BJ (cell line): ENCODE results near the gene DAPK2. TPM values are rescaled to one million over a fixed set of nuclear protein-coding genes. Genes with fewer than 3 reads are reported as not detected.

ENCODE experiments used
- CTCF ChIA-PET: fragments of 350-600 bp; formaldehyde crosslinking; extraction: SDS; loops from one replicate; lab custom pipeline; 2021; ENCODE audit warnings: antibody characterized with exemption, inconsistent platforms; lab: Yijun Ruan, JAX
- POLR2A ChIA-PET: fragments of 300-600 bp; sonication (Branson Sonifier 250); formaldehyde crosslinking; extraction: SDS; loops from one replicate; lab custom pipeline; 2021; ENCODE audit warnings: antibody characterized with exemption; lab: Charles Lee
- DNase-seq: peaks from one replicate; pipeline ENCODE4 v3.0.0-alpha.2; 2011; ENCODE audit warnings: low read depth
- H3K27me3 ChIP-seq: 2 replicates; pipeline ENCODE4 v1.6.0; 2011; ENCODE audit warnings: low read length; ENCODE audit not compliant: control insufficient read depth, insufficient read depth
- H3K36me3 ChIP-seq: 2 replicates; pipeline ENCODE4 v1.5.1; 2011; ENCODE audit warnings: low read length; ENCODE audit not compliant: control insufficient read depth, insufficient read depth
- H3K4me3 ChIP-seq: 2 replicates; pipeline ENCODE4 v1.5.1; 2011; ENCODE audit warnings: low read depth, mild to moderate bottlenecking, control low read depth, low read length
- polyA plus RNA-seq: library from polyadenylated mRNA; depleted of rRNA; stranded (reverse); fragments of >200 nt; gene quantifications from 2 replicates; pipeline ENCODE4 v1.2.3, GENCODE V29; 2011
- TF ChIP-seq, protein P1 (sequence below): IDR thresholded peaks from 2 replicates; pipeline ENCODE4 v1.5.1; 2011; ENCODE audit warnings: low read depth, mild to moderate bottlenecking, control low read depth, inconsistent platforms, low read length, moderate library complexity; ENCODE audit not compliant: insufficient read depth

Gene DAPK2
- polyA plus RNA-seq, 1 experiment, result 12.4 TPM

DNA sequence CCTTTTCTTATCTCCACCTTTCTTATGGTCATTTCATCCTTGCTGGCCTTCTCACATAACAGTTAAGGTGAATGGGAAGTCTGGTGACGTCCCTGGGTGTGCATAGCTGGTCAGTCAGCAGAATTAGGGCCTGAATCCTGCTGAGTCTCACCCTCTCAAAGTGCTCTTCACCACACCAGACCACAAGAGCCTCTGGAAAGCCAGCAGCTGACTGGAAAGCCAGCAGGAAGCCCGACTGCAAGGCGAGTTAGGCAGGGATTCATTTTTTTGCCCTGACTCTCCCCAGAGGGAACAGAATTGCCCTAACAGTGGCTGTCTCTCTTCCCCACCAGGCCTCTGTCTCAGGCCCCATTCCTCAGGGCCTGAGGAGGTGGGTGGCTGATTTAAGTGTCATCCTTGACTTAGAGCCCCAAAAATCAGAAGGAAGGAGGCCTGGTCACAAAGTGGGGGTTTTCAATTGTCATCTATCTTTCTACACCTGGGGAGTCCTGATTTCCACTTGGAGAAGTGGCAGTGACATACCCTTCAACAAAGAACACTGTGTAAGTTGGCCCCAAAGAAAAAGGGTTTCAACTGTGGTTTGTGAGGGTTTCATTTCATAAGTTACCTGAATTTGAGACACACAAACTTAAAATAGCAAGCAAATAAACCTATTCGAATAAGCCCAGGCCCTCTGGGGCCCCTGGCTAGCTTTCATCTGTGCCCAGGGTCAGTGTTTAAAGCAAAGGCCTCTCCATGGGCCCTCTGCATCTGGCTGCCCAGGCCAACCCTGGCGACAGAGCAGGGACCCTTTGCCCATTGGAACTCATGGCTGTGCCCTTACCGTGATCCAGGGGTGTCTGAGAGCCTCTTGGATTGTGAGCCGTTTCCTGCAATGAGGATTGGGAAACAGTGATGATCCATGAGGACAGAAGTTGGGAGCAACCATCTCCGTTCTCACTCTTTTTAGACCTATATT lies 122.0 kb downstream of the DAPK2 start:
- no peak for DNase-seq
- TF ChIP-seq, protein P1, sequence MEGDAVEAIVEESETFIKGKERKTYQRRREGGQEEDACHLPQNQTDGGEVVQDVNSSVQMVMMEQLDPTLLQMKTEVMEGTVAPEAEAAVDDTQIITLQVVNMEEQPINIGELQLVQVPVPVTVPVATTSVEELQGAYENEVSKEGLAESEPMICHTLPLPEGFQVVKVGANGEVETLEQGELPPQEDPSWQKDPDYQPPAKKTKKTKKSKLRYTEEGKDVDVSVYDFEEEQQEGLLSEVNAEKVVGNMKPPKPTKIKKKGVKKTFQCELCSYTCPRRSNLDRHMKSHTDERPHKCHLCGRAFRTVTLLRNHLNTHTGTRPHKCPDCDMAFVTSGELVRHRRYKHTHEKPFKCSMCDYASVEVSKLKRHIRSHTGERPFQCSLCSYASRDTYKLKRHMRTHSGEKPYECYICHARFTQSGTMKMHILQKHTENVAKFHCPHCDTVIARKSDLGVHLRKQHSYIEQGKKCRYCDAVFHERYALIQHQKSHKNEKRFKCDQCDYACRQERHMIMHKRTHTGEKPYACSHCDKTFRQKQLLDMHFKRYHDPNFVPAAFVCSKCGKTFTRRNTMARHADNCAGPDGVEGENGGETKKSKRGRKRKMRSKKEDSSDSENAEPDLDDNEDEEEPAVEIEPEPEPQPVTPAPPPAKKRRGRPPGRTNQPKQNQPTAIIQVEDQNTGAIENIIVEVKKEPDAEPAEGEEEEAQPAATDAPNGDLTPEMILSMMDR, result no peak
- peaks cover 10% of the 10 kb centered on the region for H3K36me3 ChIP-seq
- POLR2A ChIA-PET, result no interaction called here
- CTCF ChIA-PET, result interaction anchor here (1.2 kb wide), 1 partner anchor 21 kb away, joined by 4 read pairs; no protein-coding TSS in a partner anchor
- no peaks in the 10 kb centered on the region for H3K27me3 ChIP-seq
- H3K4me3 ChIP-seq, result no peak overlapping the region

DNA sequence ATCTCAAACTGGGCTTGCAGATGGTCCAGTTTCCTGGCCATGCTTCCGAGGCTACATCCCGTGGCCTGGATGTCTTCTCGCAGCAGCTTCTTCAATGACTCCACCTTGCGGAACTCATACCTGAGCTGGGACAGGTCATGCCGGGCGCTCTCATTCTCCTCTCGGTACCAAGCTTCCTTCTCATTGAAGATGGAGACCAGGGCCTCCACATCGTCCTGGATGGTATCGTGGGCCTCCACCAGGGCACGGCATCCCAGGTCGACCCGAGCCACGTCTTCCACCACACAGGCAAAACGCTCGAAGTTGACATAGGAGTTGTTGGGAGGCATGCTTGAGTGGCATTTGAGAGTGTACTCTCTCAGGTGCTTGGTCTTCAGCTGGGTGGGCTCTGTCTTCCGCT lies 123.4 kb downstream of the DAPK2 start:
- Histone ChIP-seq H3K36me3 (peaks cover 10% of the 10 kb centered on the region), H3K27me3 (no peaks in the 10 kb centered on the region), H3K4me3 (no peak overlapping the region)
- TF ChIP-seq, protein P1, result no peak
- DNase-seq, result no peak
- CTCF ChIA-PET, result interaction anchor here (0.6 to 1.5 kb wide), 3 partner anchors 9 to 27 kb away, joined by 3 to 4 read pairs (median 4); no protein-coding TSS in a partner anchor
- POLR2A ChIA-PET, result no interaction called here

DNA sequence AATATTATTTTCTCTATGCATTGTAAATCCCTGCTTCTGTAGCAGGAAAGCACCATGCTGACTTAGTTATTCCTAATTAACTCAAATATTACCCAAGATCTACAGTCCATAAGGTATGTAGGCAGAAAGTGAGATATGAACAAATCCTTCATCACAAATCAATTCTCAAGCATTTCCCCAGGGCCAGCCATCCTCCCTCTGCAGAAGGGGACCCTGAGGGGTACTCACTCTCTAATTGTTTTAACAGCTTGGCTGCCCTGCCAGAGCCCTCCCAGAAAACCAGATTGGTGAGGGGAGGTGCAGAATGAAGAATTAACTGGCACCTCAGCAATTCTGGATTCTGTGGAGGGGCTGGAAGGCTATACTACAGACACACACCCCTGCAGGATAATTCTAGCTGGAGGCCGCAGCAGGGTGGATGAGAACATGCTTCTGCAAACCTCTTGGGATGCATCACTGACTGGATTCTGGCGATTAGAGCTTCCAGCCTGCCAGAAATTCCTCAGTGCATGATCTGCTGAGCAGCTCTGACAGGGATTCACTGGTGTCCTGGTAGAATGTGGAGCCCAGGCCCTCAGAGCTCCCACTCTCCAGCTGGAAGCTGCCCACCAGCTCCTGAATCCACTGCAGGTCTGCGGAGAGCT lies 123.9 kb downstream of the DAPK2 start:
- ChIA-PET POLR2A (no interaction called here), CTCF (interaction anchor here (0.7 to 1.5 kb wide), 2 partner anchors 9 to 10 kb away, joined by 3 to 4 read pairs; no protein-coding TSS in a partner anchor)
- no peak overlapping the region for H3K4me3 ChIP-seq
- TF ChIP-seq, protein P1, result no peak
- H3K27me3 ChIP-seq, result no peaks in the 10 kb centered on the region
- peaks cover 9% of the 10 kb centered on the region for H3K36me3 ChIP-seq
- DNase-seq, result no peak

DNA sequence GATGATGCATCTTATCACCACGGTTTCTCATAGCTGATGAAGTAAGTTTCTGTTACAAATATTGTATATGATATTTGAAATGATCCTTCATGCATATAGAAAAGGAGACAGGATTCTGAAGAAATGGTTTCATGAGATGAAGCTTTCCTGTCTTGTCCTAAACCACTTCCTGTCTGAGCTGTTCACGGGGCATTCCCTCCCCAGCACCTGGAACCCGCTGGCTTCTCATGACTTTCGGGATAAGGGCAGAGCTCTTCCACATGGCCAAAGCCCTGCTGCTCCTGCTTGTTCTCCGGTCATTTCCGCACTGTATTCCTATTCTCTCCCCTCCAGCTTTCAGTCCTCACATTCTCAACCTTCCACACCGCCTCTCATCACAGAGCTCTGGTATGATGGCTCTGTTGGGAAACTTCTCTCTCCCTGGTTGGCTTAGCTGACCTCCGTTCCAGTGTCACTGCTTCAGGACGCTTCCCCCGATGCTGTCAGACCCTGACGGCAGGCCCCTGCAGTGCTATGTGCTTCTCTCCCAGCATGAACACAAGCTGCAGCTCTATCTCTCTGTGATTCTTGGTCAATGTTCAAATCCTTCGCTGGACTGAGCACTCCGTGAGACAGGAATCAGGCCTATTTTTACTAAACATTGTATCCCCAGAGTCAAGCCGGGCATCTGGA lies 125.6 kb downstream of the DAPK2 start:
- CTCF ChIA-PET, result interaction anchor here (1.1 to 2.2 kb wide), 3 partner anchors 7 to 50 kb away, joined by 3 to 6 read pairs (median 3); no protein-coding TSS in a partner anchor
- no peak for DNase-seq
- Histone ChIP-seq H3K27me3 (no peaks in the 10 kb centered on the region), H3K4me3 (no peak overlapping the region), H3K36me3 (peaks cover 9% of the 10 kb centered on the region)
- POLR2A ChIA-PET, result interaction anchor here (0.8 kb wide), 1 partner anchor 9 kb away, joined by 3 read pairs; no protein-coding TSS in a partner anchor
- TF ChIP-seq, protein P1, result no peak
